Measurements from ENCODE around the gene CNNM4. TPM values are rescaled to one million over a fixed set of nuclear protein-coding genes. Genes with fewer than 3 reads are reported as not detected.

CNNM4 gene
- total RNA-seq, 1 donor from 2014 or later: 5.9 TPM

GRCh38 chr2:96842600-96842999 is 81.9 kb downstream of the CNNM4 start:
- H3K27me3 Mint-ChIP-seq (ENCODE audit: unreplicated experiment): peaks cover 5% of the 10 kb centered on the region
- no peak for TF ChIP-seq CTCF (IDR thresholded peaks at IDR 0.05; ENCODE audit: unreplicated experiment)
- H3K9me3 Mint-ChIP-seq (ENCODE audit: unreplicated experiment): no peaks in the 10 kb centered on the region
- H3K36me3 Mint-ChIP-seq (ENCODE audit: low read depth, unreplicated experiment): peaks cover 7% of the 10 kb centered on the region
- no peak overlapping the region for H3K27ac Mint-ChIP-seq (ENCODE audit: unreplicated experiment)
- peaks cover 5% of the 10 kb centered on the region for H3K4me1 Mint-ChIP-seq (ENCODE audit: unreplicated experiment)
- no peak for DNase-seq (ENCODE audit: low spot score)
- no peak overlapping the region for H3K4me3 Mint-ChIP-seq (ENCODE audit: unreplicated experiment)

- Mint-ChIP-seq H3K27ac (ENCODE audit: unreplicated experiment) (no peak within 1 kb of the TSS), H3K9me3 (ENCODE audit: unreplicated experiment) (no peaks in the 10 kb centered on the region), H3K27me3 (ENCODE audit: unreplicated experiment) (peaks cover 5% of the 10 kb centered on the region), H3K4me3 (ENCODE audit: unreplicated experiment) (no peak within 1 kb of the TSS), H3K36me3 (ENCODE audit: low read depth, unreplicated experiment) (peaks cover 7% of the 10 kb centered on the region), H3K4me1 (ENCODE audit: unreplicated experiment) (peaks cover 5% of the 10 kb centered on the region)
- DNase-seq (ENCODE audit: low spot score): no peak
- no peak for TF ChIP-seq CTCF (IDR thresholded peaks at IDR 0.05; ENCODE audit: unreplicated experiment)
Observed at GRCh38 chr2:96843538-96844268, 83.0 kb downstream of the CNNM4 start, which contains the start of gene ANKRD23. Gene ANKRD23, minus strand, starts transcription at chr2:96844021. Its CDS starts 29 bp downstream, at chr2:96843992.

GRCh38 chr2:96844405-96844808 is 83.7 kb downstream of the CNNM4 start:
- no peak for DNase-seq (ENCODE audit: low spot score)
- no peak for TF ChIP-seq CTCF (IDR thresholded peaks at IDR 0.05; ENCODE audit: unreplicated experiment)

GRCh38 chr2:96846825-96847224 is 86.1 kb downstream of the CNNM4 start:
- Mint-ChIP-seq H3K36me3 (ENCODE audit: low read depth, unreplicated experiment) (peaks cover 11% of the 10 kb centered on the region), H3K9me3 (ENCODE audit: unreplicated experiment) (no peaks in the 10 kb centered on the region), H3K27ac (ENCODE audit: unreplicated experiment) (no peak overlapping the region), H3K4me1 (ENCODE audit: unreplicated experiment) (peaks cover 5% of the 10 kb centered on the region), H3K27me3 (ENCODE audit: unreplicated experiment) (peaks cover 3% of the 10 kb centered on the region), H3K4me3 (ENCODE audit: unreplicated experiment) (no peak overlapping the region)
- no peak for TF ChIP-seq CTCF (IDR thresholded peaks at IDR 0.05; ENCODE audit: unreplicated experiment)
- no peak for DNase-seq (ENCODE audit: low spot score)

More at GRCh38 chr2:96844405-96844808, 83.7 kb downstream of the CNNM4 start:
- Mint-ChIP-seq H3K4me1 (ENCODE audit: unreplicated experiment) (peaks cover 5% of the 10 kb centered on the region), H3K36me3 (ENCODE audit: low read depth, unreplicated experiment) (peaks cover 7% of the 10 kb centered on the region), H3K9me3 (ENCODE audit: unreplicated experiment) (no peaks in the 10 kb centered on the region), H3K27me3 (ENCODE audit: unreplicated experiment) (peaks cover 5% of the 10 kb centered on the region), H3K27ac (ENCODE audit: unreplicated experiment) (no peak overlapping the region), H3K4me3 (ENCODE audit: unreplicated experiment) (no peak overlapping the region)

GRCh38 chr2:96847586-96847985 is 86.9 kb downstream of the CNNM4 start:
- DNase-seq (ENCODE audit: low spot score): no peak
- no peak for TF ChIP-seq CTCF (IDR thresholded peaks at IDR 0.05; ENCODE audit: unreplicated experiment)
- Mint-ChIP-seq H3K4me1 (ENCODE audit: unreplicated experiment) (peaks cover 5% of the 10 kb centered on the region), H3K27ac (ENCODE audit: unreplicated experiment) (no peak overlapping the region), H3K36me3 (ENCODE audit: low read depth, unreplicated experiment) (peaks cover 14% of the 10 kb centered on the region), H3K4me3 (ENCODE audit: unreplicated experiment) (no peak overlapping the region), H3K9me3 (ENCODE audit: unreplicated experiment) (no peaks in the 10 kb centered on the region), H3K27me3 (ENCODE audit: unreplicated experiment) (peaks cover 3% of the 10 kb centered on the region)
